Cardiac muscle cell (in vitro differentiated cells and primary cell): ENCODE data around the gene VWA3B. TPM values are rescaled to one million over a fixed set of nuclear protein-coding genes. Genes with fewer than 3 reads are reported as not detected.

ENCODE experiments used
- DNase-seq, 2 donors: peaks; one replicate each; pipeline versions ENCODE4 v3.0.0 to v3.0.0-alpha.2; 2010 to 2017; ENCODE audit warnings: low read depth in 1 of 2, low spot score in 1 of 2
- H3K27ac ChIP-seq: fragments of 200-600 bp; sonication (generic); 2 replicates; pipeline ENCODE4 v1.5.1; 2016
- H3K27me3 ChIP-seq: fragments of 200-600 bp; sonication (generic); 2 replicates; pipeline ENCODE4 v1.6.0; 2016; ENCODE audit warnings: control low read depth
- H3K36me3 ChIP-seq: fragments of 200-600 bp; sonication (generic); 2 replicates; pipeline ENCODE4 v1.5.1; 2016; ENCODE audit warnings: control low read depth
- H3K4me1 ChIP-seq: fragments of 200-600 bp; sonication (generic); 2 replicates; pipeline ENCODE4 v1.8.1; 2017; ENCODE audit warnings: low read depth, mild to moderate bottlenecking, mixed run types
- H3K4me3 ChIP-seq: fragments of 200-600 bp; sonication (generic); 2 replicates; pipeline ENCODE4 v1.5.1; 2016; ENCODE audit warnings: mild to moderate bottlenecking
- H3K9me3 ChIP-seq: fragments of 200-600 bp; sonication (generic); 2 replicates; pipeline ENCODE4 v1.5.1; 2017; ENCODE audit warnings: low read depth, mild to moderate bottlenecking, control low read depth
- CTCF ChIP-seq: IDR thresholded peaks from 2 replicates; pipeline ENCODE4 v1.5.1; 2012; ENCODE audit warnings: low read depth, mild to moderate bottlenecking, low read length
- polyA plus RNA-seq: library from polyadenylated mRNA; unstranded; fragments of >200 nt; fragmentation: Nextera tagmentation; extraction: Ambion mirVana; gene quantifications from 2 replicates; pipeline ENCODE4 v1.2.1, GENCODE V29; 2016
- total RNA-seq: library from RNA; depleted of rRNA; stranded (reverse); fragments of >200 nt; gene quantifications from 2 replicates; pipeline ENCODE4 v1.2.3, GENCODE V29; 2016

The VWA3B gene
- total and polyA plus RNA-seq, 2 experiments from 2014 or later: 0.09 TPM; not detected in 1

- Histone ChIP-seq H3K36me3 (no peaks in the 10 kb centered on the region), H3K4me3 (no peak overlapping the region), H3K27me3 (no peaks in the 10 kb centered on the region), H3K9me3 (no peaks in the 10 kb centered on the region), H3K4me1 (no peaks in the 10 kb centered on the region), H3K27ac (no peak overlapping the region)
- no peak for DNase-seq
- TF ChIP-seq CTCF: no peak
Measured at GRCh38 chr2:98295275-98295674, 208.3 kb downstream of the VWA3B start.

- H3K27ac ChIP-seq: no peak overlapping the region
- no peak overlapping the region for H3K4me3 ChIP-seq
- peak; percentile 11 for TF ChIP-seq CTCF
- H3K9me3 ChIP-seq: no peaks in the 10 kb centered on the region
- H3K27me3 ChIP-seq: no peaks in the 10 kb centered on the region
- DNase-seq: peak in 1 of 2 donors; percentile 13
- no peaks in the 10 kb centered on the region for H3K4me1 ChIP-seq
- H3K36me3 ChIP-seq: no peaks in the 10 kb centered on the region
Measured at GRCh38 chr2:98295721-98296414, 208.9 kb downstream of the VWA3B start.

- no peak for TF ChIP-seq CTCF
- H3K36me3 ChIP-seq: no peaks in the 10 kb centered on the region
- H3K27ac ChIP-seq: no peak overlapping the region
- no peak overlapping the region for H3K4me3 ChIP-seq
- no peaks in the 10 kb centered on the region for H3K9me3 ChIP-seq
- no peak for DNase-seq
- H3K27me3 ChIP-seq: no peaks in the 10 kb centered on the region
- no peaks in the 10 kb centered on the region for H3K4me1 ChIP-seq
Measured at GRCh38 chr2:98296440-98296839, 209.5 kb downstream of the VWA3B start.

GRCh38 chr2:98297817-98298682 is 211.1 kb downstream of the VWA3B start:
- H3K36me3 ChIP-seq: no peaks in the 10 kb centered on the region

GRCh38 chr2:98298683-98299164 is 211.8 kb downstream of the VWA3B start:
- Histone ChIP-seq H3K27ac (no peak overlapping the region), H3K9me3 (no peaks in the 10 kb centered on the region), H3K27me3 (no peaks in the 10 kb centered on the region), H3K4me1 (no peaks in the 10 kb centered on the region), H3K36me3 (no peaks in the 10 kb centered on the region), H3K4me3 (no peak overlapping the region)
- no peak for DNase-seq
- TF ChIP-seq CTCF: no peak

More at GRCh38 chr2:98297817-98298682, 211.1 kb downstream of the VWA3B start:
- H3K4me3 ChIP-seq: no peak overlapping the region
- no peak for DNase-seq
- no peak overlapping the region for H3K27ac ChIP-seq
- no peaks in the 10 kb centered on the region for H3K27me3 ChIP-seq
- H3K4me1 ChIP-seq: no peaks in the 10 kb centered on the region
- no peak for TF ChIP-seq CTCF
- no peaks in the 10 kb centered on the region for H3K9me3 ChIP-seq
